ENCODE measurements around the gene HMSD. TPM values are rescaled to one million over a fixed set of nuclear protein-coding genes. Genes with fewer than 3 reads are reported as not detected.

HMSD gene
- 0.14 TPM in 1 of 2 replicates, not detected in the other for total RNA-seq
- polyA plus RNA-seq, result 3.7 TPM in 1 of 2 replicates, not detected in the other

- Histone ChIP-seq H3K27ac (no peak within 1 kb of the TSS), H3K4me1 (ENCODE audit: low read depth) (peaks cover 2% of the 10 kb centered on the region), H3K4me3 (peak within 1 kb of the TSS; percentile 15), H3K9me3 (ENCODE audit: low read depth) (no peaks in the 10 kb centered on the region), H3K27me3 (peaks cover 29% of the 10 kb centered on the region), H3K36me3 (no peaks in the 10 kb centered on the region)
- DNase-seq (ENCODE audit: low read depth in 1 of 2, low spot score in 1 of 2), result peak; percentile 47 to 62
- TF ChIP-seq CTCF (IDR thresholded peaks at IDR 0.05; ENCODE audit: low read depth, low read length), result peak; percentile 57
Observed at GRCh38 chr18:63949068-63949737, at the start of gene HMSD. Gene HMSD, plus strand, starts transcription at chr18:63949301. Its CDS starts 4,155 bp downstream, at chr18:63953456.

- TF ChIP-seq CTCF (IDR thresholded peaks at IDR 0.05; ENCODE audit: low read depth, low read length), result no peak
- no peak for DNase-seq (ENCODE audit: low read depth in 1 of 2, low spot score in 1 of 2)
- Histone ChIP-seq H3K27ac (no peak overlapping the region), H3K4me1 (ENCODE audit: low read depth) (no peaks in the 10 kb centered on the region), H3K36me3 (no peaks in the 10 kb centered on the region), H3K27me3 (no peaks in the 10 kb centered on the region), H3K9me3 (ENCODE audit: low read depth) (no peaks in the 10 kb centered on the region), H3K4me3 (no peak overlapping the region)
Observed at GRCh38 chr18:63903851-63904570, 45.1 kb upstream of the HMSD start.

GRCh38 chr18:63904694-63905093, 44.4 kb upstream of the HMSD start:
- Histone ChIP-seq H3K36me3 (no peaks in the 10 kb centered on the region), H3K27ac (no peak overlapping the region), H3K4me3 (no peak overlapping the region), H3K27me3 (no peaks in the 10 kb centered on the region), H3K9me3 (ENCODE audit: low read depth) (no peaks in the 10 kb centered on the region), H3K4me1 (ENCODE audit: low read depth) (no peaks in the 10 kb centered on the region)
- no peak for DNase-seq (ENCODE audit: low read depth in 1 of 2, low spot score in 1 of 2)
- no peak for TF ChIP-seq CTCF (IDR thresholded peaks at IDR 0.05; ENCODE audit: low read depth, low read length)

- DNase-seq (ENCODE audit: low read depth in 1 of 2, low spot score in 1 of 2), result no peak
- no peaks in the 10 kb centered on the region for H3K27me3 ChIP-seq
- H3K9me3 ChIP-seq (ENCODE audit: low read depth), result no peaks in the 10 kb centered on the region
- TF ChIP-seq CTCF (IDR thresholded peaks at IDR 0.05; ENCODE audit: low read depth, low read length), result no peak
- no peaks in the 10 kb centered on the region for H3K36me3 ChIP-seq
- no peak overlapping the region for H3K4me3 ChIP-seq
- no peak overlapping the region for H3K27ac ChIP-seq
- no peaks in the 10 kb centered on the region for H3K4me1 ChIP-seq (ENCODE audit: low read depth)
Observed at GRCh38 chr18:63905361-63905760, 43.7 kb upstream of the HMSD start.

GRCh38 chr18:63906056-63906455, 43.0 kb upstream of the HMSD start:
- no peak for TF ChIP-seq CTCF (IDR thresholded peaks at IDR 0.05; ENCODE audit: low read depth, low read length)
- H3K27ac ChIP-seq, result no peak overlapping the region

More at GRCh38 chr18:63906056-63906455, 43.0 kb upstream of the HMSD start:
- Histone ChIP-seq H3K27me3 (no peaks in the 10 kb centered on the region), H3K4me1 (ENCODE audit: low read depth) (no peaks in the 10 kb centered on the region), H3K4me3 (no peak overlapping the region), H3K9me3 (ENCODE audit: low read depth) (no peaks in the 10 kb centered on the region), H3K36me3 (no peaks in the 10 kb centered on the region)
- DNase-seq (ENCODE audit: low read depth in 1 of 2, low spot score in 1 of 2), result no peak

Measured in cardiac muscle cell (in vitro differentiated cells and primary cell).